Mucosa of rectum (tissue), 2 donors: ENCODE measurements around the gene PYY.
"Not testable (repeated sequence)": the region's sequence is repeated elsewhere in the genome, so short reads cannot be mapped to it uniquely, and the experiment has no call there.

Source experiments
- H3K27ac ChIP-seq, 2 donors: one replicate each; pipeline ENCODE4 v1.7.0; 2013; ENCODE audit warnings: inconsistent platforms in 2 of 2, low read depth in 2 of 2, low read length in 2 of 2
- H3K27me3 ChIP-seq, 2 donors: one replicate each; pipeline ENCODE4 v1.7.0; 2013; ENCODE audit warnings: low read length in 2 of 2; ENCODE audit not compliant: control insufficient read depth in 2 of 2, insufficient read depth in 2 of 2
- H3K36me3 ChIP-seq, 2 donors: one replicate each; pipeline ENCODE4 v1.7.0; 2013; ENCODE audit warnings: low read length in 2 of 2; ENCODE audit not compliant: control insufficient read depth in 2 of 2, insufficient read depth in 2 of 2
- H3K4me1 ChIP-seq, 2 donors: one replicate each; pipeline ENCODE4 v1.7.0; 2013; ENCODE audit warnings: low read length in 2 of 2, mild to moderate bottlenecking in 1 of 2; ENCODE audit not compliant: control insufficient read depth in 2 of 2, insufficient read depth in 2 of 2
- H3K4me3 ChIP-seq, 2 donors: one replicate each; pipeline ENCODE4 v1.7.0; 2013; ENCODE audit warnings: low read length in 2 of 2
- H3K9ac ChIP-seq, 2 donors: one replicate each; pipeline ENCODE4 v1.7.0; 2013; ENCODE audit warnings: low read length in 2 of 2, low read depth in 1 of 2, mild to moderate bottlenecking in 1 of 2
- H3K9me3 ChIP-seq, 2 donors: one replicate each; pipeline ENCODE4 v1.7.0; 2013; ENCODE audit warnings: low read length in 2 of 2; ENCODE audit not compliant: control insufficient read depth in 2 of 2
- donor health status: healthy.
- donor health status: Normal muscosa, but diverticular disease.

The PYY gene

GRCh38 chr17:43967251-43967875 lies 13.6 kb upstream of the PYY start:
- H3K36me3 ChIP-seq = no peaks in the 10 kb centered on the region
- H3K4me3 ChIP-seq = no peak overlapping the region
- H3K9ac ChIP-seq = no peak overlapping the region
- peaks cover 3 to 7% of the 10 kb centered on the region in 2 donors for H3K27me3 ChIP-seq
- no peaks in the 10 kb centered on the region for H3K4me1 ChIP-seq
- H3K27ac ChIP-seq = no peak overlapping the region
- no peaks in the 10 kb centered on the region for H3K9me3 ChIP-seq

GRCh38 chr17:43966276-43966675 lies 12.5 kb upstream of the PYY start:
- Histone ChIP-seq H3K9ac (no peak overlapping the region), H3K9me3 (no peaks in the 10 kb centered on the region), H3K27ac (no peak overlapping the region), H3K27me3 (peaks cover 3 to 10% of the 10 kb centered on the region in 2 donors), H3K4me3 (no peak overlapping the region), H3K36me3 (no peaks in the 10 kb centered on the region), H3K4me1 (no peaks in the 10 kb centered on the region)

GRCh38 chr17:43962479-43962878 lies 8.7 kb upstream of the PYY start:
- H3K9me3 ChIP-seq = no peaks in the 10 kb centered on the region
- no peak overlapping the region for H3K9ac ChIP-seq
- no peaks in the 10 kb centered on the region for H3K4me1 ChIP-seq
- no peaks in the 10 kb centered on the region for H3K36me3 ChIP-seq
- peaks cover 3 to 10% of the 10 kb centered on the region in 2 donors for H3K27me3 ChIP-seq
- H3K4me3 ChIP-seq = no peak overlapping the region
- H3K27ac ChIP-seq = no peak overlapping the region

- no peak overlapping the region for H3K4me3 ChIP-seq
- no peak overlapping the region for H3K27ac ChIP-seq
- H3K36me3 ChIP-seq = no peaks in the 10 kb centered on the region
- no peaks in the 10 kb centered on the region for H3K9me3 ChIP-seq
- no peaks in the 10 kb centered on the region for H3K4me1 ChIP-seq
- peaks cover 3 to 10% of the 10 kb centered on the region in 2 donors for H3K27me3 ChIP-seq
- no peak overlapping the region for H3K9ac ChIP-seq
Measured at GRCh38 chr17:43961954-43962353, 8.2 kb upstream of the PYY start.

GRCh38 chr17:43961292-43961691 lies 7.6 kb upstream of the PYY start:
- not testable (repeated sequence) for H3K27me3 ChIP-seq, H3K27ac ChIP-seq

GRCh38 chr17:43958748-43959352 lies 5.1 kb upstream of the PYY start:
- no peaks in the 10 kb centered on the region for H3K36me3 ChIP-seq
- H3K4me3 ChIP-seq = no peak overlapping the region
- H3K27ac ChIP-seq = no peak overlapping the region
- H3K9ac ChIP-seq = no peak overlapping the region
- H3K4me1 ChIP-seq = no peaks in the 10 kb centered on the region
- peaks cover 6 to 13% of the 10 kb centered on the region in 2 donors for H3K27me3 ChIP-seq
- H3K9me3 ChIP-seq = no peaks in the 10 kb centered on the region

More at GRCh38 chr17:43961292-43961691, 7.6 kb upstream of the PYY start:
- not testable (repeated sequence) for H3K9me3 ChIP-seq, H3K4me3 ChIP-seq, H3K4me1 ChIP-seq, H3K36me3 ChIP-seq, H3K9ac ChIP-seq

GRCh38 chr17:43956222-43956621 lies 2.5 kb upstream of the PYY start:
- no peaks in the 10 kb centered on the region for H3K36me3 ChIP-seq
- H3K9ac ChIP-seq = no peak overlapping the region
- peaks cover 23% of the 10 kb centered on the region in 2 donors for H3K27me3 ChIP-seq
- H3K4me1 ChIP-seq = peaks cover 0 to 2% of the 10 kb centered on the region in 2 donors
- no peak overlapping the region for H3K27ac ChIP-seq
- no peak overlapping the region for H3K4me3 ChIP-seq
- H3K9me3 ChIP-seq = no peaks in the 10 kb centered on the region

GRCh38 chr17:43952724-43953666 lies 745 bp downstream of the PYY start:
- Histone ChIP-seq H3K9ac (no peak overlapping the region), H3K4me1 (peaks cover 0 to 2% of the 10 kb centered on the region in 2 donors), H3K4me3 (no peak overlapping the region), H3K9me3 (no peaks in the 10 kb centered on the region), H3K27me3 (peaks cover 31 to 38% of the 10 kb centered on the region in 2 donors), H3K27ac (no peak overlapping the region), H3K36me3 (no peaks in the 10 kb centered on the region)

- Histone ChIP-seq H3K36me3 (no peaks in the 10 kb centered on the region), H3K27me3 (peaks cover 31 to 38% of the 10 kb centered on the region in 2 donors), H3K4me1 (peaks cover 0 to 2% of the 10 kb centered on the region in 2 donors), H3K9ac (no peak overlapping the region), H3K9me3 (no peaks in the 10 kb centered on the region), H3K27ac (no peak overlapping the region), H3K4me3 (no peak overlapping the region)
Measured at GRCh38 chr17:43952351-43952723, 1.4 kb downstream of the PYY start.

GRCh38 chr17:43951750-43952149 lies 2.0 kb downstream of the PYY start:
- no peak overlapping the region for H3K27ac ChIP-seq
- peaks cover 31 to 38% of the 10 kb centered on the region in 2 donors for H3K27me3 ChIP-seq
- peaks cover 0 to 2% of the 10 kb centered on the region in 2 donors for H3K4me1 ChIP-seq
- H3K4me3 ChIP-seq = no peak overlapping the region
- H3K9me3 ChIP-seq = no peaks in the 10 kb centered on the region
- no peaks in the 10 kb centered on the region for H3K36me3 ChIP-seq
- no peak overlapping the region for H3K9ac ChIP-seq
